Natural killer cell treated with Interleukin-12 subunit alpha and Interleukin-12 subunit beta and Interleukin-15 and Interleukin-18, amount 100 ng/mL, for 72 hours (primary cell): ENCODE measurements around the gene CTBP2. TPM values are rescaled to one million over a fixed set of nuclear protein-coding genes. Genes with fewer than 3 reads are reported as not detected.

Experiments
- ATAC-seq, 2 donors: fragments of 150-1000 bp; cut with Tn5 transposase in 1 of 2; sonication (Bioruptor Pico), chemical (Tn5 transposase) in 1 of 2; 2 replicates each; pipeline ENCODE4 v1.10.0; 2021
- DNase-seq: peaks from one replicate; pipeline ENCODE4 v3.0.0; 2022; ENCODE audit warnings: low spot score
- H3K27ac Mint-ChIP-seq, 2 donors: 1 replicate in 1 of 2; 2 replicates in 1 of 2; pipeline ENCODE4 v1.8.0; 2022; ENCODE audit warnings: mixed read lengths in 2 of 2, mild to moderate bottlenecking in 1 of 2, moderate library complexity in 1 of 2
- H3K27me3 Mint-ChIP-seq, 2 donors: 1 replicate in 1 of 2; 2 replicates in 1 of 2; pipeline ENCODE4 v1.8.0; 2022; ENCODE audit warnings: mixed read lengths in 2 of 2
- H3K36me3 Mint-ChIP-seq: one replicate; pipeline ENCODE4 v1.8.0; 2022; ENCODE audit warnings: mixed read lengths
- H3K4me1 Mint-ChIP-seq, 2 donors: 1 replicate in 1 of 2; 2 replicates in 1 of 2; pipeline ENCODE4 v1.8.0; 2022; ENCODE audit warnings: low read depth in 2 of 2, mixed read lengths in 2 of 2, mild to moderate bottlenecking in 1 of 2
- H3K4me3 Mint-ChIP-seq: one replicate; pipeline ENCODE4 v1.8.0; 2022; ENCODE audit warnings: mixed read lengths
- H3K9me3 Mint-ChIP-seq: 2 replicates; pipeline ENCODE4 v1.8.0; 2022; ENCODE audit warnings: mixed read lengths
- total RNA-seq, 2 donors: library from RNA; stranded (reverse); gene quantifications; one replicate each; pipeline ENCODE4 v1.2.3, GENCODE V29; 2022

The CTBP2 gene
- total RNA-seq, 2 donors from 2014 or later: 61.3 to 76.4 TPM

DNA sequence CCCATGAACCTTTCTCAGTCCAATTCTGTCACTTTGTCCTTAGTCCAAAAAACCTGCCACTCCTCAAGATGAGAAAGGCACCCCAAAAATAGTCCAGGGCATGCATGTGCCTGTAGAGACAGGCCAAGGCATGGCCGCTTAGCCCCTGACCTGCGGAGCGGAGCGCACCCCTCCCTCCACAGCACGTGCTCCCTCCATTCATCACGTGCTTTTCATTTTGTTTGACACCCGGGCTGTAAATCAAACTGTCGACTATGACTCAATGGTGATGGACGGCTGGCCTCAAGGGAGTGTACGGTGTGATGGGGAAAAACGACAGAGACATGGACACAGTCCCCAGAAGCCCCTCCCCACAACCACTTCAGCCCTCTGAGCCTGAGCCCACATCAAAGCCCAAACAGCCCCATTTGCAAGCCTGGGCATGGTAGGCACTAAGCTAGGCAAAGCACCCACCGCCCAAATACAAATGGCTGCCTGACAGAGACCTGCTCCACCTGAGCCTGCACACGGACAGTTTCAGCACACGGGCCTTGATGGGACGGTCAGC lies 127.8 kb downstream of the CTBP2 start:
- no peak for DNase-seq
- Mint-ChIP-seq H3K4me3 (no peak overlapping the region), H3K27ac (peak overlapping the region in 1 of 2 donors; percentile 36), H3K27me3 (no peaks in the 10 kb centered on the region), H3K4me1 (peaks cover 29 to 60% of the 10 kb centered on the region in 2 donors), H3K36me3 (no peaks in the 10 kb centered on the region), H3K9me3 (no peaks in the 10 kb centered on the region)
- ATAC-seq: no peak

GRCh38 chr10:125030567-125031197 lies 129.7 kb downstream of the CTBP2 start:
- H3K36me3 Mint-ChIP-seq: no peaks in the 10 kb centered on the region
- DNase-seq: no peak
- no peak overlapping the region for H3K4me3 Mint-ChIP-seq
- H3K4me1 Mint-ChIP-seq: peaks cover 15 to 46% of the 10 kb centered on the region in 2 donors
- H3K27me3 Mint-ChIP-seq: no peaks in the 10 kb centered on the region
- ATAC-seq: no peak
- H3K27ac Mint-ChIP-seq: no peak overlapping the region
- no peaks in the 10 kb centered on the region for H3K9me3 Mint-ChIP-seq

DNA sequence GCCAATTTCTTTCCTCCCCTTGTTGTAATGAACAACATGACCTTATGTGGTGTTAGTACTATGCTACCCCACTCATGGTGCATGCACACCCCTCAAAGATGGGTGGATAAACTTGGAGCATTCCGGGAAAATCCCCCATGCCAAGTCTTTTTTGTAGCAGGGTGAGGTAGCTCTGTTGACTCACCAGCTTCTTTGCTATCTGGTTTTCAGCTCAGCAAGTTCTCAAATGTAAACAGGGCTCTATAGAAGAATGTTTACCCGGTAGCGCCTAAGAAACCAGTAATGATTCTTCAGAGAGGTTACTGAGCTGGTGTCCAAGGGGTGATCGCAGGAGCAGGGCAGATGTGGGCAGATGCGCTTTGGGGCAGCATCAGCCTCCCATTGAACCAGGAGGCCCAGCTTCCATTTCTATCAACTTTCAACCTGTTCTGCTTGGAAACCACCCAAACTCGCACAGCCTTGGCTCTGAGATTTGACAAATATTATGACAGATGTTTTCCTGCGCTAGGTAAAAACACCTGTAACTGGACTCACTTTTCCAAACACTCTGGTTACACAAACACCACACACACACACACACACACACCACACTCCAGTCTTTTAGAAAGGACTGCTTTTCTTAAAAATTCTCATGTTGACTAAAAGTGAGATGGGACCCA lies 130.7 kb downstream of the CTBP2 start:
- H3K27ac Mint-ChIP-seq: no peak overlapping the region
- no peaks in the 10 kb centered on the region for H3K27me3 Mint-ChIP-seq
- no peaks in the 10 kb centered on the region for H3K9me3 Mint-ChIP-seq
- H3K36me3 Mint-ChIP-seq: no peaks in the 10 kb centered on the region
- DNase-seq (no peak), ATAC-seq (no peak)
- H3K4me3 Mint-ChIP-seq: no peak overlapping the region
- H3K4me1 Mint-ChIP-seq: peaks cover 7 to 43% of the 10 kb centered on the region in 2 donors

DNA sequence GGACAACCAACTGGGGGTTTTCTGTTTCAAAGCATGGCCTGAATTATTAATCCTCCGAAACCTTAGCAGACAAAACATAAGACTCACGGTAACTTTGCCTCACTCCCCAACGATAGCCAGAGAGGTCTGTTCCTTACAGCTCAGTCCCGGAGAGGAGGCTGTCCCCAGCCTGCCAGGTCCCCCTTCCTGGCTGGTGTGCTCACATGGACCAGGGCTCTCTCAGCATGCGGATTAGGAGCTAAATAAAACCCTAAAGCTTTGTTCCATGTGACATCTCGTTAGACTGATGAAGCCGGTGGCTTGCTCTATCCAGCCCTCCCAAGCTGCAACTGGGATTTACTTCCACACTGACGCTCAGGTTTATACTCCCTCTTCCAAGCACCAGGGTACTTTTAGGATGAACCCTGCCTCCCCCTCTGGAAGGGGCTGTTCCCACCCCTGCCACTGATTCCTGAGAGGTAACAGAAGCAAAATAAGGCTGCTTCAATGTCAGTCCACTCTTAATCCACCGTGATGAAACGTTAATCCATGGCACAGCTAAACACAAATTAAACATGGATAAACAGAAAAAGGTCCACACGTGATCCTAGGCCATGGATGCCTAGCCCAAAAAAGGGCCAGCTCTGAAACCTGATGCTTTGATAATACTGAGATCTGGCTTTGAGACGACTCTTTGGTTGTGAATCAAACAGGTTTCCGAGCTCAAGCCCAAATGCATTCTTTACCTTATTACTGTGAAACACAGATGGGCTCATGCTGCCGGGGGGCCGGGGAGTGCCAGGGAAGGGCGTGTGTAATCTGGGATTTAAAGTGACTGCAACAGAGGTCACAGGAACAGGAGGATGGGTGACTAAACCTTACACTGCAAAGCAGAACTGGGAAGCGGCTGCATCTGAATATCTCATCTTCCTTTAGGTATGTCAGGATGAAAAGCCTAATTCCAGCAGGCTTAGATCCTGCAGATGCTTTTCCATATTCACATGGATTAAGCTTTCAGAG lies 132.2 kb downstream of the CTBP2 start:
- Mint-ChIP-seq H3K9me3 (no peaks in the 10 kb centered on the region), H3K36me3 (no peaks in the 10 kb centered on the region), H3K27ac (peak overlapping the region in 1 of 2 donors; percentile 18), H3K4me3 (no peak overlapping the region), H3K4me1 (peaks cover 15 to 53% of the 10 kb centered on the region in 2 donors), H3K27me3 (no peaks in the 10 kb centered on the region)
- no peak for DNase-seq
- ATAC-seq: no peak

GRCh38 chr10:125026974-125027735 lies 133.2 kb downstream of the CTBP2 start:
- Mint-ChIP-seq H3K36me3 (no peaks in the 10 kb centered on the region), H3K4me3 (no peak overlapping the region), H3K27ac (no peak overlapping the region), H3K9me3 (no peaks in the 10 kb centered on the region), H3K4me1 (peaks cover 18 to 49% of the 10 kb centered on the region in 2 donors), H3K27me3 (no peaks in the 10 kb centered on the region)
- DNase-seq (no peak), ATAC-seq (no peak)

- no peak overlapping the region for H3K27ac Mint-ChIP-seq
- ATAC-seq (peak; percentile 15 to 25), DNase-seq (no peak)
- H3K4me1 Mint-ChIP-seq: peaks cover 20 to 47% of the 10 kb centered on the region in 2 donors
- no peaks in the 10 kb centered on the region for H3K9me3 Mint-ChIP-seq
- no peaks in the 10 kb centered on the region for H3K27me3 Mint-ChIP-seq
- H3K36me3 Mint-ChIP-seq: no peaks in the 10 kb centered on the region
- no peak overlapping the region for H3K4me3 Mint-ChIP-seq
Observed at GRCh38 chr10:125026036-125026931, 134.1 kb downstream of the CTBP2 start.

DNA sequence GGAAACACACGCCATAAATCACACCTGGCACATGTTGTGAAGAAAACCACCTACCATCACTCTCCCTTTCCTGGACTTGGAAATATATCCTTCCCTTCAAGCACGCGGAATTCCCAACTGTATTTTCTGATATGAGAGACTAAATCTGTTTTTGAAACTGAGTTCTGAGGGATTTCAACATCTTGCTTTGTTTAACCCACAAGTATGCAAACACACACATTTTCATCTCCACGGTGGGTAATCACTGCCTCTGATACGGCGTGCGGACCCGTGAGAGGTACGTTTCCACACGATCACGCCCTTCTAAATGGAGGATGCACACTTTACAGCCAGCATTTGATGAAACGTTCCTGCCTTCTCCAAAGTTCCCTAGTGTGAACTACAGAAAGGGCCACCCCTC lies 135.0 kb downstream of the CTBP2 start:
- Mint-ChIP-seq H3K4me3 (no peak overlapping the region), H3K36me3 (no peaks in the 10 kb centered on the region), H3K27ac (no peak overlapping the region), H3K4me1 (peaks cover 20 to 53% of the 10 kb centered on the region in 2 donors), H3K27me3 (no peaks in the 10 kb centered on the region), H3K9me3 (no peaks in the 10 kb centered on the region)
- DNase-seq (no peak), ATAC-seq (no peak)

GRCh38 chr10:125024497-125025234 lies 135.7 kb downstream of the CTBP2 start:
- DNase-seq: no peak
- no peak overlapping the region for H3K27ac Mint-ChIP-seq
- H3K36me3 Mint-ChIP-seq: no peaks in the 10 kb centered on the region

DNA sequence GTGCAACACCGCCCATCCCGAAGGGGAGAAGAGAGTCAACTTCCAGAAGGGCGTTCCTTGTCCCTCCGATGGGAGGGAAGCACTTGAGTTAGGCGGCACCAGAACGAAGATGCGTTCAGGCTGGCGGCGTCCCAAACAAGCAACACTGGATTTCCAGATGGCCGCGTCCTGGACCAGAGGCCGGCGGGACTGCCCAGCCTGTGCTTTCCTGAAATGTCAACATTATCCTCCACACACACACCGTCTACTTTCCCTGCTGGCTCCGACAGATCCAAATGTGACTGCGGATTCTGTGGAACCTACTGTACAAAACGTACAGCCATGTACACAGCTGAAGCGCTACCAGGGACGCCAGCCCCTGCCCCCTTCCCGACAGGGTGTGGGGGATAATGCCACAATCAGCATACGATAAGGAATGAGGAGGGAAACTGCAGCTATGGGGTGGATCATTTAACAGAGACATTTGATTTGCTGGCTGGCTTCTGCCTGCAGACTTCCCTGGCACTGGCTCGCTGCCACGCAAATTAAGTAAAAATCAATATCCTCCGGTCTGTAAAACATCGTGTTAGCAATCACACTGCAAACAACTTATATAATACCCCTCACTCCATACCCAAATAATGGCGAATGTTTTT lies 136.4 kb downstream of the CTBP2 start:
- no peak for DNase-seq
- Mint-ChIP-seq H3K36me3 (no peaks in the 10 kb centered on the region), H3K9me3 (no peaks in the 10 kb centered on the region), H3K27me3 (no peaks in the 10 kb centered on the region), H3K4me3 (no peak overlapping the region), H3K4me1 (peaks cover 24 to 53% of the 10 kb centered on the region in 2 donors), H3K27ac (no peak overlapping the region)
- no peak for ATAC-seq

More at GRCh38 chr10:125024497-125025234, 135.7 kb downstream of the CTBP2 start:
- no peak overlapping the region for H3K4me3 Mint-ChIP-seq
- no peak for ATAC-seq
- H3K9me3 Mint-ChIP-seq: no peaks in the 10 kb centered on the region
- peaks cover 22 to 51% of the 10 kb centered on the region in 2 donors for H3K4me1 Mint-ChIP-seq
- no peaks in the 10 kb centered on the region for H3K27me3 Mint-ChIP-seq

GRCh38 chr10:125023255-125023654 lies 137.1 kb downstream of the CTBP2 start:
- H3K4me1 Mint-ChIP-seq: peaks cover 30 to 55% of the 10 kb centered on the region in 2 donors
- no peak for ATAC-seq

DNA sequence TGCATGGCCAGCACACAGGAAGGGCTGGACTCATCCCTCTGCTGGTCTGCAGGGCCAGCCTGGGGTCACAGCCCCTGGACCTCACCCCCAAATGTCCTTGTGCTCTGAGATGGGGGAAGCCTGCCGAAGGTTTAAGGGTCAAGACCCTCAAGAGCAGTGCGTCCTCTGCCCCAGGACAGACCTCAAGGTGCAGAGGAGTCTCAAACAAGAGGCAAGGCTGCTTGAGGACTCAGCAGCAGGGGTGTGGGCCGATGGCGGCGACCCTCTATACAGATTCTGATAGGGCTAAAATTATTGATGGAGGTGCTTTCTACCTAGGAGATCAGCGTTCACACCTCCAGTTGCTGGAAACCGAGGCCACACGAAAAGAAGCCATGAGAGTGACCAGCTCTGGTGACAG lies 137.7 kb downstream of the CTBP2 start:
- H3K27me3 Mint-ChIP-seq: no peaks in the 10 kb centered on the region
- DNase-seq: no peak
- no peak for ATAC-seq
- H3K4me3 Mint-ChIP-seq: no peak overlapping the region
- H3K4me1 Mint-ChIP-seq: peaks cover 32 to 54% of the 10 kb centered on the region in 2 donors
- H3K27ac Mint-ChIP-seq: no peak overlapping the region
- no peaks in the 10 kb centered on the region for H3K9me3 Mint-ChIP-seq
- no peaks in the 10 kb centered on the region for H3K36me3 Mint-ChIP-seq

More at GRCh38 chr10:125023255-125023654, 137.1 kb downstream of the CTBP2 start:
- no peaks in the 10 kb centered on the region for H3K9me3 Mint-ChIP-seq
- no peak for DNase-seq
- no peaks in the 10 kb centered on the region for H3K27me3 Mint-ChIP-seq
- H3K36me3 Mint-ChIP-seq: no peaks in the 10 kb centered on the region
- no peak overlapping the region for H3K27ac Mint-ChIP-seq
- no peak overlapping the region for H3K4me3 Mint-ChIP-seq
